Measurements from ENCODE around the gene PDZRN4. TPM values are rescaled to one million over a fixed set of nuclear protein-coding genes. Genes with fewer than 3 reads are reported as not detected.

The PDZRN4 gene
- total and polyA plus RNA-seq, 2 experiments from 2014 or later, result 0.90 TPM; not detected in 1

GRCh38 chr12:41334390-41334789 is 146.3 kb downstream of the PDZRN4 start:
- Histone ChIP-seq H2AFZ (peak overlapping the region; percentile 40; the same call in 1 of the 2 replicates), H3K27ac (ENCODE audit: low read depth) (no peak overlapping the region), H3K4me3 (peak overlapping the region; percentile 7; the same call in 1 of the 2 replicates), H3K4me2 (peak overlapping the region; percentile 36), H3K9me2 (ENCODE audit: insufficient read depth) (peaks cover 11% of the 10 kb centered on the region; the same call in 1 of the 2 replicates), H3K79me2 (replicated peaks; ENCODE audit: insufficient read depth) (no peaks in the 10 kb centered on the region), H3K36me3 (ENCODE audit: insufficient read depth) (no peaks in the 10 kb centered on the region), H3F3A (replicated peaks; ENCODE audit: low read depth) (no peaks in the 10 kb centered on the region), H4K20me1 (replicated peaks; ENCODE audit: insufficient read depth) (no peaks in the 10 kb centered on the region), H3K4me1 (ENCODE audit: insufficient read depth) (peaks cover 33% of the 10 kb centered on the region), H3K27me3 (ENCODE audit: insufficient read depth) (no peaks in the 10 kb centered on the region)
- H3K4me3 Mint-ChIP-seq, result peak overlapping the region; percentile 56; the same call in 2 of the 3 replicates
- TF ChIP-seq STAT1 (IDR thresholded peaks at IDR 0.05; ENCODE audit: unreplicated experiment), result no peak
- TF ChIP-seq POLR2AphosphoS5 (IDR thresholded peaks at IDR 0.05; ENCODE audit: low read depth), result no peak
- TF ChIP-seq ZNF114 (CRISPR knock-in tag; IDR thresholded peaks at IDR 0.05), result no peak
- no peak for TF ChIP-seq JUNB (IDR thresholded peaks at IDR 0.05; ENCODE audit: unreplicated experiment)
- TF ChIP-seq EZH2phosphoT487 (IDR thresholded peaks at IDR 0.05; ENCODE audit: unreplicated experiment), result no peak
- TF ChIP-seq ZNF462 (CRISPR knock-in tag; IDR thresholded peaks at IDR 0.05), result no peak
- TF ChIP-seq ETS1 (IDR thresholded peaks at IDR 0.05), result no peak
- TF ChIP-seq REST (IDR thresholded peaks at IDR 0.05; ENCODE audit: unreplicated experiment), result no peak
- TF ChIP-seq CREB1 (CRISPR knock-in tag; IDR thresholded peaks at IDR 0.05; ENCODE audit: low read depth), result no peak
- no peak for TF ChIP-seq EZH2 (IDR thresholded peaks at IDR 0.05; ENCODE audit: low read depth, unreplicated experiment)
- TF ChIP-seq ZNF331 (CRISPR knock-in tag; IDR thresholded peaks at IDR 0.05; ENCODE audit: low read depth), result no peak
- TF ChIP-seq NANOG (IDR thresholded peaks at IDR 0.05; ENCODE audit: borderline replicate concordance), result no peak
- TF ChIP-seq CTCF (conservative IDR thresholded peaks at IDR 0.05; ENCODE audit: low read depth in 2 of 2), result no peak
- H3K4me1 Mint-ChIP-seq, result peaks cover 44% of the 10 kb centered on the region
- no peak for ATAC-seq
- H3K9me3 Mint-ChIP-seq, result no peaks in the 10 kb centered on the region; the same call in 2 of the 3 replicates
- H3K36me3 Mint-ChIP-seq (ENCODE audit: low read depth), result peaks cover 5% of the 10 kb centered on the region; the same call in 2 of the 3 replicates
- no peaks in the 10 kb centered on the region for H3K27me3 Mint-ChIP-seq (ENCODE audit: insufficient read depth, low read depth, poor library complexity)
- DNase-seq (ENCODE audit: low spot score), result no peak
- peak overlapping the region; percentile 74; the same call in 1 of the 2 replicates for H3K27ac Mint-ChIP-seq
